Right cardiac atrium (tissue), 5 donors: Measurements from ENCODE around the gene PPP2R5E. TPM values are rescaled to one million over a fixed set of nuclear protein-coding genes. Genes with fewer than 3 reads are reported as not detected.

Experiments
- ATAC-seq, 2 donors: fragments of 200-7000 bp; cut with Tn5 transposase; one replicate each; pipeline versions ENCODE4 v1.8.0 to v1.9.1; 2020; ENCODE audit warnings: moderate library complexity in 2 of 2, mild to moderate bottlenecking in 1 of 2
- DNase-seq, 3 donors: peaks; one replicate each; pipeline ENCODE4 v3.0.0-alpha.2; 2020
- H3K27ac ChIP-seq: one replicate; pipeline ENCODE4 v1.5.1; 2013; ENCODE audit warnings: mild to moderate bottlenecking, low read length, control low read depth, moderate library complexity
- H3K27me3 ChIP-seq: one replicate; pipeline ENCODE4 v1.6.1; 2013; ENCODE audit not compliant: control insufficient read depth, insufficient read depth
- H3K4me1 ChIP-seq: one replicate; pipeline ENCODE4 v1.6.1; 2013; ENCODE audit warnings: low read length; ENCODE audit not compliant: control insufficient read depth, insufficient read depth
- H3K4me3 ChIP-seq: one replicate; pipeline ENCODE4 v1.5.1; 2013; ENCODE audit warnings: low read length, control low read depth
- H3K9me3 ChIP-seq: one replicate; pipeline ENCODE4 v1.6.1; 2013; ENCODE audit warnings: low read length; ENCODE audit not compliant: control insufficient read depth
- WGBS: extraction: QIAGEN DNeasy Blood & Tissue Kit; methylation state at CpG from one replicate; pipeline ENCODE4 v1.1.7; 2013; 5-methylcytosine and 5-hydroxymethylcytosine counted together
- intact Hi-C, 4 donors: fragments of 100-400 bp; cut with DNase I; formaldehyde crosslinking; loops; one replicate each; pipeline versions ENCODE4 v1.11.0 to v1.14.0; 2022 to 2023
- polyA plus RNA-seq: library from polyadenylated mRNA; stranded (reverse); fragments of 200-250 nt; gene quantifications from one replicate; pipeline ENCODE4 v1.2.3, GENCODE V29; 2013
- total RNA-seq, 4 donors: library from RNA; stranded (reverse); fragmentation: NEBNext Ultra II Directional; extraction: Animal tissue kit (Norgen Biotek cat#: 25700); gene quantifications; one replicate each; pipeline ENCODE4 v1.2.1, GENCODE V29; 2021
- donor health status: healthy with polysubstance abuse.
- donor health status: DM: no; HTN: yes; CAD: no.
- donor health status: DM: no; HTN: no; CAD: no.
- donor health status: DM: no; HTN: yes; CAD: no; lungs with severe emphysema.
- donor health status: DM: yes; HTN: yes; CAD: no.

PPP2R5E gene
- total and polyA plus RNA-seq, 5 donors: 10.3 to 38.4 (median 36.5) TPM

DNA sequence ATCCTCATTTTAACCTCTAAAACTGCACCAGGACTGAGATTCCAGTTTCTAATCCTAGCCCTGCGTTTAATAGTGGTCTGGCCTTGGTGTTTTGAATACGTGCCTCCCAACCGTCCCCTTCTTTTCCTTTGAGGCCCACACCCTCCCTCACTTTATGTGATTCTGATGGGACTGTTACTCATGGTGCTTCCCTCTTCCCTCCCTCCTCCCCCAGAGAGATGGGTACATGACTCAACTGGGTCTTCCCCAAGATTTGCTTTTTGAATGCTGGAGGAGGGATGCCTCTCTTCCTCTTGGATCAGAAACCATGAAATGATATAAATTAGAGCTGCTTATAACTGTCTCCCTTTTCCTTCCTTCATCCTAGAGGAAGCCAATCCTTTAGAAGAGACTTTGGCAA lies 8.2 kb upstream of the PPP2R5E start:
- no peaks in the 10 kb centered on the region for H3K4me1 ChIP-seq
- no peak overlapping the region for H3K4me3 ChIP-seq
- H3K27ac ChIP-seq: no peak overlapping the region
- ATAC-seq (no peak), DNase-seq (no peak)
- H3K27me3 ChIP-seq: no peaks in the 10 kb centered on the region
- 33% methylated on average over 3 of the region's 3 CpGs for WGBS
- intact Hi-C loops: no loop called here
- no peaks in the 10 kb centered on the region for H3K9me3 ChIP-seq

DNA sequence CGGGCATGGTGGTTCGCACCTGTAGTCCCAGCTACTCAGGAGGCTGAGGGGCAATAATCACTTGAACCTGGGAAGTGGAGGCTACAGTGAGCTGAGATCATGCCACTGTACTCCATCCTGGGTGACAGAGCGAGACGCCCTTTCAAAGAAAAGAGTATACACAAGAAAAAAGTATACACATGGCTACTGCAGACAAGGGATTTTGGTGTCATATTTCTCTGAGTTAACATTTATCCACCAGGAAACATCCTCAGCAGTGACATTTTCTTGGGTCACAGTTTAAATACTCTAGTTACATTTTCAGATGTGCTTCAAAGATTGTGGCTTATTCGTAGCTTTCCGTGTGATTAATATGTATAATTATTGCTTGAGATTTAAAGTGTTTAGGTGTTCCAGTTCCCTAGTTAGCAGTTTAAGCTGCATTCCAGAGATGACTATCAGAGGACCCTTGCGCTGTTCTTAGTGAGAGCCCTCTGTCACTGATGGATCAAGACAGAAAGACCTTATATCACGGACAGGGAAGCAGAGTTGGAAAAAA lies 4.7 kb upstream of the PPP2R5E start:
- intact Hi-C loops: no loop called here
- Histone ChIP-seq H3K27ac (no peak overlapping the region), H3K27me3 (no peaks in the 10 kb centered on the region), H3K9me3 (no peaks in the 10 kb centered on the region), H3K4me3 (no peak overlapping the region), H3K4me1 (no peaks in the 10 kb centered on the region)
- DNase-seq (no peak), ATAC-seq (no peak)
- 74% methylated on average over 8 of the region's 8 CpGs for WGBS

DNA sequence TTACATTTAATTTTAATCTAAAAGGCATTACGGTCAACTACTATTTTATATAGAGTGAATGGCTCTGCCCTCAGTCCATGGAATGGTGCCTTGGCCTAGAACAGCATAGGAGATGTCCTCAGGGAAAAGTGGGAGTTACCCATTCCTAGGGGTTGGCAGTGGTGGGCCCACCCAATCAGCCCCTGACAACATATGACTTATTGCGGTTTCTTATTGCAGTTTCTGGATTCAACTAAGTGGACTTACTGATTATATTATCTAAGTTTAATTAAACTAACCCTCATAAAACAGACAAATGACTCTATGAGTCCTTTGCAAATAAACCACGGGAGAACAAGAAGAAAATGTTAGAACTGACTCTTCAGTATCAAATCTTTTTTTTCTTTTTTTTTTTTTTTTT lies 2.3 kb upstream of the PPP2R5E start:
- Histone ChIP-seq H3K27me3 (no peaks in the 10 kb centered on the region), H3K4me3 (no peak overlapping the region), H3K9me3 (no peaks in the 10 kb centered on the region), H3K27ac (no peak overlapping the region), H3K4me1 (no peaks in the 10 kb centered on the region)
- no peak for ATAC-seq
- DNase-seq: no peak
- intact Hi-C loops: no loop called here
- WGBS: 89% methylated on average over 3 of the region's 3 CpGs

DNA sequence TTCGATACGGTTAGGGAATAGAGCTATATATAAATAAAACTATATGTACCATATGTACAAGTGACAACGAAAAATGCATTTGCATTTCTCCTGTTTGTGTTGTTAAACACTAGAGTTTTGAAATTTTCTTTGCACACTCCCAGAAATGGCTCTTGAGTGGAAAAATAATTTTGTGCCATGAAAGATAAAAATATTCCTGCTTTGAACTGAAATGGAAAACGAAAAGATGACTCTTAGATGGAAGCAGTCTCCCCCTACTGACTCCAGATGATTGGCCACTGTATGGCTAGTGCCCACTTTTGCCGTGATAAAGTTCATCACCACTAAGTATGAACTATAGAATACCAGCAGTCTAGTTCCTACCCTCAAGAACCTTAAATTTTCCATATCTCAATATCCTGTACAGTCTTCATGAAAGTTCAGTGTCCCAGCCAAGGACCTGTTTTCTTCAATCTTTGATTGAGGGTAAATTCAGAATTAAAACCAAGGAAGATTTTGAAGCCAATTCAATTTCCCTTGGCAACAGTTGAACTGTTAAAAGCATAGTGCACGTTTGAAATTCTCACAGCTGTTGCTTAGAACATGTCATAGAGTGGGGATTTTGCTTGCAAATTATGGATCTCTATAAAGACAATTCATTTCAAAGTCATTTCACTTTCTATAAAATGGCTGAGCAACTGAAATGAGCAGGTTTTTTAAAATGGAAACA lies 1.6 kb upstream of the PPP2R5E start:
- Histone ChIP-seq H3K4me1 (no peaks in the 10 kb centered on the region), H3K4me3 (peak overlapping the region; percentile 70), H3K27ac (no peak overlapping the region), H3K9me3 (no peaks in the 10 kb centered on the region), H3K27me3 (no peaks in the 10 kb centered on the region)
- DNase-seq: no peak
- WGBS: 15% methylated on average over 6 of the region's 6 CpGs
- no peak for ATAC-seq
- intact Hi-C loops: loop anchor here (5.0 kb wide), 2 partner anchors 152 to 157 kb away; no protein-coding TSS in a partner anchor

DNA sequence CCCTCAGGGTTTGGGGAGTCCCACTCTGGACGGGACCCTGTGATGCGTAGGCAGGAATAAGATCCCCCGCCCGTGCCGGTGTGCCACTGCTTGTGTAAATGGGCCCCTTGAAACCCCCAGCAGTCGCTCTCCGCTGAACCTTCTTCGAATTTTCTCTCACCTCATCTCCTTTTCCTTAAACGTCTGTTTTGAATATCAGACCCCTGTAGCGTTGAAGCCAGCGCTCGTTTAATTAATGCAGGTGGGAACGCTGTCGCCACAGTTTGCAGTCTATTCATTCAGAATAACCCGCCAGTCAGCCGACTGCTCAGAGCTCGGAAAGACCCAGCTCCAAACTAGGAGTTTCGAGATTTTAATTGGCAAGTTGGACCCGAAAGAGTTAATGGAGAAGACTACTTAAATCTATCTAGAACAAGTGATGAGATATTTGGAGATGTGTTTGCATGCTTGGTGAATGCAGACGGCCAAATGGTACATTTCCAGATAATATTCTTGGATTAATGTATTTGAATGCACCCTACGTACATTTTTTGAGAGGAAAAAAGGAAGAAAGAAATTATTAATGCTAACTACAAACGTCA lies 739 bp upstream of the PPP2R5E start:
- Histone ChIP-seq H3K4me3 (peak overlapping the region; percentile 70), H3K27ac (peak overlapping the region; percentile 64), H3K9me3 (no peaks in the 10 kb centered on the region), H3K27me3 (no peaks in the 10 kb centered on the region), H3K4me1 (no peaks in the 10 kb centered on the region)
- intact Hi-C loops: loop anchor here (5.0 kb wide), 2 partner anchors 152 to 157 kb away; no protein-coding TSS in a partner anchor
- under 1% methylated on average over 22 of the region's 22 CpGs for WGBS
- peak in 1 of 2 donors; percentile 50 for ATAC-seq
- DNase-seq: no peak

DNA sequence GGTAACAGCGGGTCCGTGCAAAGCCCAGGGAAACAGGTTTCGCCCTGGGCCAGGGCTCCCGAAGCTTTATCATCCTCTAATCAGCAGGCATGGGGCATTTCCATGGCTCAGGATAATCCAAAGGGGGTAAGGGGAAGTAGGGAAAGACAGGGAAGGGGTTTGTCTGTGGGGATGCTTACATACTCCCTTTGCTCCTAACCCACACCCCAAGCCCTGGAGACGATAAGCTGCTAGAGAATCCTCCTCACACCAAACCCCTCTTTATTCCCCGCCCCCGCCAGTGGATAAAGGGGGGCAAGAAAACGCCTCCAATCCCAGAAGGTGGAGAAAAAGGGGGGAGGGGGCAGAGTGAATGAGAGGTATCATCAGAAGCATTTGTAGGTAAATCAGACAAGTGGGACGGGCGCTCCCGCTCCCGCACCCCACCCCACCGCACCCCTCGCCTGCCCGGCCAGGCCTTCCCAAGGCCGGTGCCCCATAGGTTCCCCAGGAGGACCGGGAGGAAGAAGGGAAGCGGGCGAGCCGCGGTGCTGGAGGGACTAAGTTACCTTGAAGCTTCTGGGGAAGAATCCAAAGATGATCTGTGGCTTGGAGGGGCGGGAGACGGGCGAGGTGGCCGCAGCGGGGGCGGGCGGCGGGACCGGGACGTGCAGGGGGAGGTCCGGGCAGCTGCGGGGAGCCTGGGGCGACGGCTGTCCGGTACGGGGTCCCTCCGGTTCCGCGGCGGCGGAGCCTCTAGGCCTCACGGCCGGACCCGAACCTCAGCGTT lies 762 bp downstream of the PPP2R5E start:
- ATAC-seq: peak; percentile 28 to 58
- WGBS: under 1% methylated on average over 46 of the region's 46 CpGs

DNA sequence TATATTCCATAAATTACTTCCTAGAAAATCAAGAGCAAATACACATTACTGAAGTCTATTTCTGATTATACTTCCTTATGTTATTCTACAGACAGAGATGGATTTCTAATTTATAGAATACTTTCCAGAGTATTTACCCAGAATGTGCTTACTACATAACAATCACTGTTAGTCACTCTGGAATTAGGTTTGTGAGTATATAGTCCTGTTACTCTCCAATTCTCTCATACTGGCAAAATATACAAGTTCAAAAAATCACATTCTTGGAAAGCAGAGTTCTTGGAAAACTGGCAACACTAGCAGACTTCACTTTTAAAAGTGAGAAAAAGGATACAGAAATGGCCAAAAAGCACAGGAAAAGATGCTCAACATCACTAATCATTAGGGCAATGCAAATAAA lies 7.3 kb downstream of the PPP2R5E start:
- Histone ChIP-seq H3K27me3 (no peaks in the 10 kb centered on the region), H3K4me3 (no peak overlapping the region), H3K9me3 (no peaks in the 10 kb centered on the region), H3K4me1 (no peaks in the 10 kb centered on the region), H3K27ac (no peak overlapping the region)
- ATAC-seq (no peak), DNase-seq (no peak)
- intact Hi-C loops: no loop called here

More for the DNA sequence above, 762 bp downstream of the PPP2R5E start:
- no peaks in the 10 kb centered on the region for H3K4me1 ChIP-seq
- H3K9me3 ChIP-seq: no peaks in the 10 kb centered on the region
- H3K27me3 ChIP-seq: no peaks in the 10 kb centered on the region
- DNase-seq: peak in 2 of 3 donors; percentile 10 to 51
- peak overlapping the region; percentile 83 for H3K27ac ChIP-seq
- H3K4me3 ChIP-seq: peak overlapping the region; percentile 63
- intact Hi-C loops: loop anchor here (5.0 kb wide), 2 partner anchors 150 to 155 kb away; no protein-coding TSS in a partner anchor

DNA sequence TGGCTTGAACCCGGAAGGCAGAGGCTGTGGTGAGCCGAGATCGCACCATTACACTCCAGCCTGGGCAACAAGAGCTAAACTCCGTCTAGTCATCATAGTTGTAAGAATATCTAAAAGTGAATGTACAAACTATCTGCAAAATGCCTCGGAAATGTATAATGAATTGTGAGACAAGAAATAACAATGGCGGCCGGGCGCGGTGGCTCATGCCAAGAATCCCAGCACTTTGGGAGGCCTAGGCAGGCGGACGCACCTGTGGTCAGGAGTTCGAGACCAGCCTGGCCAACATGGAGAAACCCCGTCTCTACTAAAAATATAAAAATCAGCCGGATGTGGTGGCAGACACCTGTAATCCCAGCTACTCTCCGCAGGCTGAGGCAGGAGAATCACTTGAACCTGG lies 9.7 kb downstream of the PPP2R5E start:
- H3K4me1 ChIP-seq: no peaks in the 10 kb centered on the region
- no peak overlapping the region for H3K4me3 ChIP-seq
- ATAC-seq (no peak), DNase-seq (no peak)
- intact Hi-C loops: no loop called here
- H3K27me3 ChIP-seq: no peaks in the 10 kb centered on the region
- 98% methylated on average over 15 of the region's 15 CpGs for WGBS
- H3K9me3 ChIP-seq: no peaks in the 10 kb centered on the region
- H3K27ac ChIP-seq: no peak overlapping the region

DNA sequence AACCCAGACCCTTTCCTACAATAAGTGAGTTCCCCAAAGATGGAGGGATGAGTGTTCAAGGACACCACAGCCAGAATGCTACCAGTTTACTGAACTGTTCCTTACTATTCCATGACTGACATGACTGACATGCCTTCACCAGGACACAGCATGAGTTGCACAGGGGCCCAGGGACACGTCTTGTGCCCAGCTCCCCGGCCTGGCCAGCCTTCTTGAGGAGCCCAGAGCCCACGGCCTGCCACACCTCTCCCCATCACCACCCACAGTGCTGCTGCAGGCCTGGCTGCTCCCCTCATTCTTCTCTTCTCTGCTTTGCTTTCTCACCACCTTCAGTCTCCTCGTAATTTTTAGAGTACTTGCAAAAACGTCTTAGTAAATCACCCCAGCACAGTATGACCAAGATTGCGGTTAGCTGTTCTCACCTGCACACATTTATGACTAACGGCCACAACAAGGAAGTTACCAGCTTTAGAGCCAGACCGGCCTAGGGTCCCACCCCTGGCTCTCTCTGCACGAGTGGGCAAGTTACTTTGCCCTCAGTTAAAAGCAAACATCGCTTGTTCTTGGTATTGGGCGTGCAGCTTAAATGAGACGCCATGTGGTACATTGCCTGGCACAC lies 18.5 kb downstream of the PPP2R5E start:
- H3K9me3 ChIP-seq: no peaks in the 10 kb centered on the region
- H3K4me1 ChIP-seq: no peaks in the 10 kb centered on the region
- intact Hi-C loops: no loop called here
- WGBS: 87% methylated on average over 12 of the region's 12 CpGs
- ATAC-seq (peak; percentile 29 to 52), DNase-seq (no peak)
- H3K27ac ChIP-seq: no peak overlapping the region
- no peaks in the 10 kb centered on the region for H3K27me3 ChIP-seq
- no peak overlapping the region for H3K4me3 ChIP-seq

DNA sequence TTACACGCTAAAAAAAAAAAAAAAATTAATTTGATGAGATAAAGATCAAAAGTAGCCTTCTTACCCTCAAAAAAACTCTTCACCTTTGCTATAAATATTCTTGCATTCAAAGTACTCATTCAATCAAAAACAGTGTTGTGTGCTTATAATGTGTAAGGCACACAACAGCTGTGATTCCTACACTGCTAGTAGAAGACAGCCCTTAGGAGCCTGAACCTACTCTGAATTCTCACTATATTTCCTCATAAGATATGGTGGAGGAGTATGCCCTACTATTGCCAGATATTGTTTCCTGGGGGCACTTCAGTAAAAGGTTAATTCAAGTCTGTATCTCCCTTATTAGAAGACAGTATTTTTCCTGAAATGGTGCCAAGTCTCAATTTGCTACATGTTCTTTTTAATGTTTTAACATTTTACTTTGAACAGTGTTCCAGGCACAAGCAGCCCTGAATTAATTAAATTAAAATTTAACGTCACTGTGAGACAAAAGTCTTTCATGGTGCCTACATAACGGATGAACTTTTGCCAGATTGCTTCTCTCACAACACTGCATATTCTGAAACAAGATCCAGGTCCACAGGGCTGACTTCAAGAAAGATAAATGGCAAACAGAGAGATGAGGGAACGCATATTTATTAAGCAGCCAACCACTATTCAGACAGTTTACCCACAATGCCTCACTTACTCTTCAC lies 19.3 kb downstream of the PPP2R5E start:
- DNase-seq (no peak), ATAC-seq (peak in 1 of 2 donors; percentile 65)
- Histone ChIP-seq H3K27me3 (no peaks in the 10 kb centered on the region), H3K9me3 (no peaks in the 10 kb centered on the region), H3K27ac (no peak overlapping the region), H3K4me1 (no peaks in the 10 kb centered on the region), H3K4me3 (no peak overlapping the region)
- 73% methylated on average over 4 of the region's 4 CpGs for WGBS
- intact Hi-C loops: no loop called here
